ENCODE results near the gene SMIM26. TPM values are rescaled to one million over a fixed set of nuclear protein-coding genes. Genes with fewer than 3 reads are reported as not detected.

SMIM26 gene
- total and polyA plus RNA-seq, 2 of the 13 experiments (the other 11 are each of a cell fraction or from before 2014, with no cell fraction given): 214 to 249 TPM

DNA sequence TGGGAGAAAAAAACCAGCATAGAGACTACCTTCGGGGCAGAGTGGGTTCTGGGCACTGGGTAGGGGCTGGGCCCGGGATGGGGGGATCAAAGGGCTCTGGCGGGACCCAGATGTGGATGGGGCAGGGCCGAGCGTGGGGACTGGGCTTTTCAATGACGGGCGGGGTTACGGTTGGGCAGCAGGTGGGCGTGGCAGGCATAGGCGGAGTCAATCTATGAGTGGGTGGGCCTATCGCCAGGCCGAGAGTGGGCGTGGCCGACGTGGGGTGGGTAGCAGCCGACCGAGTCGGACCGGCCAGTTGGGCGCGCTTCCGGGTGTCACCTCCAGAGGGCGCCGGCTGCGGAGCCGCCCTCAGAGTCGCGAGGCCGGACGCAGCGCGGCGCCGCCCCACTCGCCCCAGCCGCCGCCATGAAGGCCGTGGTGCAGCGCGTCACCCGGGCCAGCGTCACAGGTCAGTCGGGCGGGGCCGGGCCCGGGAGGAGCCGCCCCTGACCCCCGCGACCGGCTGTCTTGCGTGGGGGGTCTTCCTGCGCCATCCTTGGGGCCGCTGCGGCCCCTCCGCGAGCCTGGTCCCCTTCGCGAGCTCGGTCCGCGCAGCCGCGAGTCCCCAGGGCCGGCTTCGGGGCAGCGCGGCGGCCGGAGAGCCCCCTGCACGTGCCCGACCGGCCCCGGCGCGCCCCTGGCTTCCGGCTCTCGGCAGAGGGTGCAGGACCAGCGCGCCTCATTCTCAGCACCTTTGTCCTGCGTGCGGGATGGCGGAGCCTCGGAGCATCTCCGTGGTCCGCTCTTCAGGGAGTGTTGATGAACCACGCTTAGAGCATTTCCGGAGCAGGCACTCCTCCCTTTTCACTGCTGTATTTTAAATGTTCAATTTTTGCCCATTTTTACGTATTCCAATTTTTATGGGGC, 20.7 kb downstream of the SMIM26 start, which contains the start of gene DTD1 (continued):
- TF ChIP-seq, protein P1, sequence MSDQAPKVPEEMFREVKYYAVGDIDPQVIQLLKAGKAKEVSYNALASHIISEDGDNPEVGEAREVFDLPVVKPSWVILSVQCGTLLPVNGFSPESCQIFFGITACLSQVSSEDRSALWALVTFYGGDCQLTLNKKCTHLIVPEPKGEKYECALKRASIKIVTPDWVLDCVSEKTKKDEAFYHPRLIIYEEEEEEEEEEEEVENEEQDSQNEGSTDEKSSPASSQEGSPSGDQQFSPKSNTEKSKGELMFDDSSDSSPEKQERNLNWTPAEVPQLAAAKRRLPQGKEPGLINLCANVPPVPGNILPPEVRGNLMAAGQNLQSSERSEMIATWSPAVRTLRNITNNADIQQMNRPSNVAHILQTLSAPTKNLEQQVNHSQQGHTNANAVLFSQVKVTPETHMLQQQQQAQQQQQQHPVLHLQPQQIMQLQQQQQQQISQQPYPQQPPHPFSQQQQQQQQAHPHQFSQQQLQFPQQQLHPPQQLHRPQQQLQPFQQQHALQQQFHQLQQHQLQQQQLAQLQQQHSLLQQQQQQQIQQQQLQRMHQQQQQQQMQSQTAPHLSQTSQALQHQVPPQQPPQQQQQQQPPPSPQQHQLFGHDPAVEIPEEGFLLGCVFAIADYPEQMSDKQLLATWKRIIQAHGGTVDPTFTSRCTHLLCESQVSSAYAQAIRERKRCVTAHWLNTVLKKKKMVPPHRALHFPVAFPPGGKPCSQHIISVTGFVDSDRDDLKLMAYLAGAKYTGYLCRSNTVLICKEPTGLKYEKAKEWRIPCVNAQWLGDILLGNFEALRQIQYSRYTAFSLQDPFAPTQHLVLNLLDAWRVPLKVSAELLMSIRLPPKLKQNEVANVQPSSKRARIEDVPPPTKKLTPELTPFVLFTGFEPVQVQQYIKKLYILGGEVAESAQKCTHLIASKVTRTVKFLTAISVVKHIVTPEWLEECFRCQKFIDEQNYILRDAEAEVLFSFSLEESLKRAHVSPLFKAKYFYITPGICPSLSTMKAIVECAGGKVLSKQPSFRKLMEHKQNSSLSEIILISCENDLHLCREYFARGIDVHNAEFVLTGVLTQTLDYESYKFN (CRISPR knock-in tag; conservative IDR thresholded peaks at IDR 0.05): no peak
- TF ChIP-seq DPF2 (CRISPR knock-in tag; IDR thresholded peaks at IDR 0.05; ENCODE audit: borderline replicate concordance, low read depth): no peak
- 0 out of 2 replicates have a peak, but pooled peaks have one; percentile 54 for TF ChIP-seq ZBTB7B (CRISPR knock-in tag; IDR thresholded peaks at IDR 0.05)
- TF ChIP-seq, protein P2, sequence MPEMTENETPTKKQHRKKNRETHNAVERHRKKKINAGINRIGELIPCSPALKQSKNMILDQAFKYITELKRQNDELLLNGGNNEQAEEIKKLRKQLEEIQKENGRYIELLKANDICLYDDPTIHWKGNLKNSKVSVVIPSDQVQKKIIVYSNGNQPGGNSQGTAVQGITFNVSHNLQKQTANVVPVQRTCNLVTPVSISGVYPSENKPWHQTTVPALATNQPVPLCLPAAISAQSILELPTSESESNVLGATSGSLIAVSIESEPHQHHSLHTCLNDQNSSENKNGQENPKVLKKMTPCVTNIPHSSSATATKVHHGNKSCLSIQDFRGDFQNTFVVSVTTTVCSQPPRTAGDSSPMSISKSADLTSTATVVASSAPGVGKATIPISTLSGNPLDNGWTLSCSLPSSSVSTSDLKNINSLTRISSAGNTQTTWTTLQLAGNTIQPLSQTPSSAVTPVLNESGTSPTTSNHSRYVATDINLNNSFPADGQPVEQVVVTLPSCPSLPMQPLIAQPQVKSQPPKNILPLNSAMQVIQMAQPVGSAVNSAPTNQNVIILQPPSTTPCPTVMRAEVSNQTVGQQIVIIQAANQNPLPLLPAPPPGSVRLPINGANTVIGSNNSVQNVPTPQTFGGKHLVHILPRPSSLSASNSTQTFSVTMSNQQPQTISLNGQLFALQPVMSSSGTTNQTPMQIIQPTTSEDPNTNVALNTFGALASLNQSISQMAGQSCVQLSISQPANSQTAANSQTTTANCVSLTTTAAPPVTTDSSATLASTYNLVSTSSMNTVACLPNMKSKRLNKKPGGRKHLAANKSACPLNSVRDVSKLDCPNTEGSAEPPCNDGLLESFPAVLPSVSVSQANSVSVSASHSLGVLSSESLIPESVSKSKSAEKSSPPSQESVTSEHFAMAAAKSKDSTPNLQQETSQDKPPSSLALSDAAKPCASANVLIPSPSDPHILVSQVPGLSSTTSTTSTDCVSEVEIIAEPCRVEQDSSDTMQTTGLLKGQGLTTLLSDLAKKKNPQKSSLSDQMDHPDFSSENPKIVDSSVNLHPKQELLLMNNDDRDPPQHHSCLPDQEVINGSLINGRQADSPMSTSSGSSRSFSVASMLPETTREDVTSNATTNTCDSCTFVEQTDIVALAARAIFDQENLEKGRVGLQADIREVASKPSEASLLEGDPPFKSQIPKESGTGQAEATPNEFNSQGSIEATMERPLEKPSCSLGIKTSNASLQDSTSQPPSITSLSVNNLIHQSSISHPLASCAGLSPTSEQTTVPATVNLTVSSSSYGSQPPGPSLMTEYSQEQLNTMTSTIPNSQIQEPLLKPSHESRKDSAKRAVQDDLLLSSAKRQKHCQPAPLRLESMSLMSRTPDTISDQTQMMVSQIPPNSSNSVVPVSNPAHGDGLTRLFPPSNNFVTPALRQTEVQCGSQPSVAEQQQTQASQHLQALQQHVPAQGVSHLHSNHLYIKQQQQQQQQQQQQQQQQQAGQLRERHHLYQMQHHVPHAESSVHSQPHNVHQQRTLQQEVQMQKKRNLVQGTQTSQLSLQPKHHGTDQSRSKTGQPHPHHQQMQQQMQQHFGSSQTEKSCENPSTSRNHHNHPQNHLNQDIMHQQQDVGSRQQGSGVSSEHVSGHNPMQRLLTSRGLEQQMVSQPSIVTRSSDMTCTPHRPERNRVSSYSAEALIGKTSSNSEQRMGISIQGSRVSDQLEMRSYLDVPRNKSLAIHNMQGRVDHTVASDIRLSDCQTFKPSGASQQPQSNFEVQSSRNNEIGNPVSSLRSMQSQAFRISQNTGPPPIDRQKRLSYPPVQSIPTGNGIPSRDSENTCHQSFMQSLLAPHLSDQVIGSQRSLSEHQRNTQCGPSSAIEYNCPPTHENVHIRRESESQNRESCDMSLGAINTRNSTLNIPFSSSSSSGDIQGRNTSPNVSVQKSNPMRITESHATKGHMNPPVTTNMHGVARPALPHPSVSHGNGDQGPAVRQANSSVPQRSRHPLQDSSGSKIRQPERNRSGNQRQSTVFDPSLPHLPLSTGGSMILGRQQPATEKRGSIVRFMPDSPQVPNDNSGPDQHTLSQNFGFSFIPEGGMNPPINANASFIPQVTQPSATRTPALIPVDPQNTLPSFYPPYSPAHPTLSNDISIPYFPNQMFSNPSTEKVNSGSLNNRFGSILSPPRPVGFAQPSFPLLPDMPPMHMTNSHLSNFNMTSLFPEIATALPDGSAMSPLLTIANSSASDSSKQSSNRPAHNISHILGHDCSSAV (CRISPR knock-in tag; IDR thresholded peaks at IDR 0.05; ENCODE audit: borderline replicate concordance): no peak
- TF ChIP-seq ZKSCAN8 (CRISPR knock-in tag; IDR thresholded peaks at IDR 0.05; ENCODE audit: borderline replicate concordance): no peak
- TF ChIP-seq HCFC1 (IDR thresholded peaks at IDR 0.05; ENCODE audit: low read depth, low read length): 0 out of 2 replicates have a peak, but pooled peaks have one; percentile 34
- TF ChIP-seq, protein P3, sequence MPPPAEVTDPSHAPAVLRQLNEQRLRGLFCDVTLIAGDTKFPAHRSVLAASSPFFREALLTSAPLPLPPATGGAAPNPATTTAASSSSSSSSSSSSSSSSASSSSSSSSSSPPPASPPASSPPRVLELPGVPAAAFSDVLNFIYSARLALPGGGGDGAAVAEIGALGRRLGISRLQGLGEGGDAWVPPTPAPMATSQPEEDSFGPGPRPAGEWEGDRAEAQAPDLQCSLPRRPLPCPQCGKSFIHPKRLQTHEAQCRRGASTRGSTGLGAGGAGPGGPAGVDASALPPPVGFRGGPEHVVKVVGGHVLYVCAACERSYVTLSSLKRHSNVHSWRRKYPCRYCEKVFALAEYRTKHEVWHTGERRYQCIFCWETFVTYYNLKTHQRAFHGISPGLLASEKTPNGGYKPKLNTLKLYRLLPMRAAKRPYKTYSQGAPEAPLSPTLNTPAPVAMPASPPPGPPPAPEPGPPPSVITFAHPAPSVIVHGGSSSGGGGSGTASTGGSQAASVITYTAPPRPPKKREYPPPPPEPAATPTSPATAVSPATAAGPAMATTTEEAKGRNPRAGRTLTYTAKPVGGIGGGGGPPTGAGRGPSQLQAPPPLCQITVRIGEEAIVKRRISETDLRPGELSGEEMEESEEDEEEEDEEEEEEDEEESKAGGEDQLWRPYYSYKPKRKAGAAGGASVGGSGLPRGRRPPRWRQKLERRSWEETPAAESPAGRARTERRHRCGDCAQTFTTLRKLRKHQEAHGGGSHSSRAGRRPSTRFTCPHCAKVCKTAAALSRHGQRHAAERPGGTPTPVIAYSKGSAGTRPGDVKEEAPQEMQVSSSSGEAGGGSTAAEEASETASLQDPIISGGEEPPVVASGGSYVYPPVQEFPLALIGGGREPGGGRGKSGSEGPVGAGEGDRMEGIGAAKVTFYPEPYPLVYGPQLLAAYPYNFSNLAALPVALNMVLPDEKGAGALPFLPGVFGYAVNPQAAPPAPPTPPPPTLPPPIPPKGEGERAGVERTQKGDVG (CRISPR knock-in tag; IDR thresholded peaks at IDR 0.05; ENCODE audit: borderline replicate concordance): no peak
- TF ChIP-seq, protein P4, sequence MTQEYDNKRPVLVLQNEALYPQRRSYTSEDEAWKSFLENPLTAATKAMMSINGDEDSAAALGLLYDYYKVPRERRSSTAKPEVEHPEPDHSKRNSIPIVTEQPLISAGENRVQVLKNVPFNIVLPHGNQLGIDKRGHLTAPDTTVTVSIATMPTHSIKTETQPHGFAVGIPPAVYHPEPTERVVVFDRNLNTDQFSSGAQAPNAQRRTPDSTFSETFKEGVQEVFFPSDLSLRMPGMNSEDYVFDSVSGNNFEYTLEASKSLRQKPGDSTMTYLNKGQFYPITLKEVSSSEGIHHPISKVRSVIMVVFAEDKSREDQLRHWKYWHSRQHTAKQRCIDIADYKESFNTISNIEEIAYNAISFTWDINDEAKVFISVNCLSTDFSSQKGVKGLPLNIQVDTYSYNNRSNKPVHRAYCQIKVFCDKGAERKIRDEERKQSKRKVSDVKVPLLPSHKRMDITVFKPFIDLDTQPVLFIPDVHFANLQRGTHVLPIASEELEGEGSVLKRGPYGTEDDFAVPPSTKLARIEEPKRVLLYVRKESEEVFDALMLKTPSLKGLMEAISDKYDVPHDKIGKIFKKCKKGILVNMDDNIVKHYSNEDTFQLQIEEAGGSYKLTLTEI (CRISPR knock-in tag; conservative IDR thresholded peaks at IDR 0.05): no peak
- TF ChIP-seq TBX3 (IDR thresholded peaks at IDR 0.05; ENCODE audit: borderline replicate concordance): no peak

All from HepG2 (cell line).